ENCODE measurements around the gene RYR3.

RYR3 gene

GRCh38 chr15:33460166-33460805 lies 149.5 kb downstream of the RYR3 start:
- Histone ChIP-seq H3K27me3 (ENCODE audit: control insufficient read depth, insufficient read depth, low read length) (no peaks in the 10 kb centered on the region), H3K9me3 (ENCODE audit: control insufficient read depth, low read length) (no peaks in the 10 kb centered on the region), H3K36me3 (ENCODE audit: control insufficient read depth, insufficient read depth, low read length) (no peaks in the 10 kb centered on the region), H3K4me1 (ENCODE audit: control insufficient read depth, insufficient read depth, low read length) (no peaks in the 10 kb centered on the region), H3K9ac (ENCODE audit: low read length) (no peak overlapping the region), H3K4me3 (ENCODE audit: low read length) (no peak overlapping the region)

GRCh38 chr15:33461671-33462070 lies 150.9 kb downstream of the RYR3 start:
- Histone ChIP-seq H3K9ac (ENCODE audit: low read length) (no peak overlapping the region), H3K4me1 (ENCODE audit: control insufficient read depth, insufficient read depth, low read length) (no peaks in the 10 kb centered on the region), H3K36me3 (ENCODE audit: control insufficient read depth, insufficient read depth, low read length) (no peaks in the 10 kb centered on the region), H3K9me3 (ENCODE audit: control insufficient read depth, low read length) (no peaks in the 10 kb centered on the region), H3K4me3 (ENCODE audit: low read length) (no peak overlapping the region), H3K27me3 (ENCODE audit: control insufficient read depth, insufficient read depth, low read length) (no peaks in the 10 kb centered on the region)

GRCh38 chr15:33467146-33467815 lies 156.5 kb downstream of the RYR3 start:
- Histone ChIP-seq H3K9ac (ENCODE audit: low read length) (no peak overlapping the region), H3K4me3 (ENCODE audit: low read length) (no peak overlapping the region), H3K9me3 (ENCODE audit: control insufficient read depth, low read length) (no peaks in the 10 kb centered on the region), H3K27me3 (ENCODE audit: control insufficient read depth, insufficient read depth, low read length) (no peaks in the 10 kb centered on the region), H3K4me1 (ENCODE audit: control insufficient read depth, insufficient read depth, low read length) (no peaks in the 10 kb centered on the region), H3K36me3 (ENCODE audit: control insufficient read depth, insufficient read depth, low read length) (no peaks in the 10 kb centered on the region)

- no peak overlapping the region for H3K4me3 ChIP-seq (ENCODE audit: low read length)
- H3K27me3 ChIP-seq (ENCODE audit: control insufficient read depth, insufficient read depth, low read length), result no peaks in the 10 kb centered on the region
- no peak overlapping the region for H3K9ac ChIP-seq (ENCODE audit: low read length)
These were observed 157.0 kb downstream of the RYR3 start for GRCh38 chr15:33467816-33468163.

GRCh38 chr15:33468740-33469139 lies 158.0 kb downstream of the RYR3 start:
- Histone ChIP-seq H3K9me3 (ENCODE audit: control insufficient read depth, low read length) (no peaks in the 10 kb centered on the region), H3K27me3 (ENCODE audit: control insufficient read depth, insufficient read depth, low read length) (no peaks in the 10 kb centered on the region), H3K9ac (ENCODE audit: low read length) (no peak overlapping the region), H3K36me3 (ENCODE audit: control insufficient read depth, insufficient read depth, low read length) (no peaks in the 10 kb centered on the region), H3K4me1 (ENCODE audit: control insufficient read depth, insufficient read depth, low read length) (no peaks in the 10 kb centered on the region), H3K4me3 (ENCODE audit: low read length) (no peak overlapping the region)

More at GRCh38 chr15:33467816-33468163, 157.0 kb downstream of the RYR3 start:
- no peaks in the 10 kb centered on the region for H3K4me1 ChIP-seq (ENCODE audit: control insufficient read depth, insufficient read depth, low read length)
- H3K36me3 ChIP-seq (ENCODE audit: control insufficient read depth, insufficient read depth, low read length), result no peaks in the 10 kb centered on the region
- H3K9me3 ChIP-seq (ENCODE audit: control insufficient read depth, low read length), result no peaks in the 10 kb centered on the region

GRCh38 chr15:33473005-33473404 lies 162.2 kb downstream of the RYR3 start:
- no peaks in the 10 kb centered on the region for H3K27me3 ChIP-seq (ENCODE audit: control insufficient read depth, insufficient read depth, low read length)
- no peaks in the 10 kb centered on the region for H3K9me3 ChIP-seq (ENCODE audit: control insufficient read depth, low read length)
- H3K4me3 ChIP-seq (ENCODE audit: low read length), result no peak overlapping the region
- H3K4me1 ChIP-seq (ENCODE audit: control insufficient read depth, insufficient read depth, low read length), result no peaks in the 10 kb centered on the region
- H3K9ac ChIP-seq (ENCODE audit: low read length), result no peak overlapping the region
- no peaks in the 10 kb centered on the region for H3K36me3 ChIP-seq (ENCODE audit: control insufficient read depth, insufficient read depth, low read length)

GRCh38 chr15:33473714-33474113 lies 162.9 kb downstream of the RYR3 start:
- Histone ChIP-seq H3K36me3 (ENCODE audit: control insufficient read depth, insufficient read depth, low read length) (no peaks in the 10 kb centered on the region), H3K4me3 (ENCODE audit: low read length) (no peak overlapping the region), H3K27me3 (ENCODE audit: control insufficient read depth, insufficient read depth, low read length) (no peaks in the 10 kb centered on the region), H3K9ac (ENCODE audit: low read length) (no peak overlapping the region), H3K4me1 (ENCODE audit: control insufficient read depth, insufficient read depth, low read length) (no peaks in the 10 kb centered on the region), H3K9me3 (ENCODE audit: control insufficient read depth, low read length) (no peaks in the 10 kb centered on the region)

GRCh38 chr15:33476076-33476475 lies 165.3 kb downstream of the RYR3 start:
- Histone ChIP-seq H3K9me3 (ENCODE audit: control insufficient read depth, low read length) (no peaks in the 10 kb centered on the region), H3K27me3 (ENCODE audit: control insufficient read depth, insufficient read depth, low read length) (no peaks in the 10 kb centered on the region), H3K36me3 (ENCODE audit: control insufficient read depth, insufficient read depth, low read length) (no peaks in the 10 kb centered on the region), H3K9ac (ENCODE audit: low read length) (no peak overlapping the region), H3K4me3 (ENCODE audit: low read length) (no peak overlapping the region), H3K4me1 (ENCODE audit: control insufficient read depth, insufficient read depth, low read length) (no peaks in the 10 kb centered on the region)

GRCh38 chr15:33476908-33477307 lies 166.1 kb downstream of the RYR3 start:
- H3K27me3 ChIP-seq (ENCODE audit: control insufficient read depth, insufficient read depth, low read length), result no peaks in the 10 kb centered on the region
- H3K4me3 ChIP-seq (ENCODE audit: low read length), result no peak overlapping the region
- no peaks in the 10 kb centered on the region for H3K4me1 ChIP-seq (ENCODE audit: control insufficient read depth, insufficient read depth, low read length)
- no peak overlapping the region for H3K9ac ChIP-seq (ENCODE audit: low read length)
- H3K9me3 ChIP-seq (ENCODE audit: control insufficient read depth, low read length), result no peaks in the 10 kb centered on the region
- no peaks in the 10 kb centered on the region for H3K36me3 ChIP-seq (ENCODE audit: control insufficient read depth, insufficient read depth, low read length)

GRCh38 chr15:33489335-33489734 lies 178.6 kb downstream of the RYR3 start:
- Histone ChIP-seq H3K4me1 (ENCODE audit: control insufficient read depth, insufficient read depth, low read length) (no peaks in the 10 kb centered on the region), H3K36me3 (ENCODE audit: control insufficient read depth, insufficient read depth, low read length) (no peaks in the 10 kb centered on the region), H3K4me3 (ENCODE audit: low read length) (no peak overlapping the region), H3K9ac (ENCODE audit: low read length) (no peak overlapping the region), H3K9me3 (ENCODE audit: control insufficient read depth, low read length) (no peaks in the 10 kb centered on the region), H3K27me3 (ENCODE audit: control insufficient read depth, insufficient read depth, low read length) (no peaks in the 10 kb centered on the region)

- Histone ChIP-seq H3K4me1 (ENCODE audit: control insufficient read depth, insufficient read depth, low read length) (no peaks in the 10 kb centered on the region), H3K27me3 (ENCODE audit: control insufficient read depth, insufficient read depth, low read length) (no peaks in the 10 kb centered on the region), H3K4me3 (ENCODE audit: low read length) (no peak overlapping the region), H3K9ac (ENCODE audit: low read length) (no peak overlapping the region), H3K36me3 (ENCODE audit: control insufficient read depth, insufficient read depth, low read length) (no peaks in the 10 kb centered on the region), H3K9me3 (ENCODE audit: control insufficient read depth, low read length) (no peaks in the 10 kb centered on the region)
These were observed 179.9 kb downstream of the RYR3 start for GRCh38 chr15:33490703-33491102.

GRCh38 chr15:33492434-33493052 lies 181.8 kb downstream of the RYR3 start:
- H3K27me3 ChIP-seq (ENCODE audit: control insufficient read depth, insufficient read depth, low read length), result no peaks in the 10 kb centered on the region

More at GRCh38 chr15:33492434-33493052, 181.8 kb downstream of the RYR3 start:
- Histone ChIP-seq H3K4me1 (ENCODE audit: control insufficient read depth, insufficient read depth, low read length) (no peaks in the 10 kb centered on the region), H3K9ac (ENCODE audit: low read length) (no peak overlapping the region), H3K36me3 (ENCODE audit: control insufficient read depth, insufficient read depth, low read length) (no peaks in the 10 kb centered on the region), H3K4me3 (ENCODE audit: low read length) (no peak overlapping the region), H3K9me3 (ENCODE audit: control insufficient read depth, low read length) (no peaks in the 10 kb centered on the region)
